NCI-H1048 (cell line): ENCODE results near the gene RSPH1.

Experiments used
- DNase-seq: peaks from one replicate; lab custom pipeline; 2025; lab: John Stamatoyannopoulos, UW

Gene RSPH1

DNA sequence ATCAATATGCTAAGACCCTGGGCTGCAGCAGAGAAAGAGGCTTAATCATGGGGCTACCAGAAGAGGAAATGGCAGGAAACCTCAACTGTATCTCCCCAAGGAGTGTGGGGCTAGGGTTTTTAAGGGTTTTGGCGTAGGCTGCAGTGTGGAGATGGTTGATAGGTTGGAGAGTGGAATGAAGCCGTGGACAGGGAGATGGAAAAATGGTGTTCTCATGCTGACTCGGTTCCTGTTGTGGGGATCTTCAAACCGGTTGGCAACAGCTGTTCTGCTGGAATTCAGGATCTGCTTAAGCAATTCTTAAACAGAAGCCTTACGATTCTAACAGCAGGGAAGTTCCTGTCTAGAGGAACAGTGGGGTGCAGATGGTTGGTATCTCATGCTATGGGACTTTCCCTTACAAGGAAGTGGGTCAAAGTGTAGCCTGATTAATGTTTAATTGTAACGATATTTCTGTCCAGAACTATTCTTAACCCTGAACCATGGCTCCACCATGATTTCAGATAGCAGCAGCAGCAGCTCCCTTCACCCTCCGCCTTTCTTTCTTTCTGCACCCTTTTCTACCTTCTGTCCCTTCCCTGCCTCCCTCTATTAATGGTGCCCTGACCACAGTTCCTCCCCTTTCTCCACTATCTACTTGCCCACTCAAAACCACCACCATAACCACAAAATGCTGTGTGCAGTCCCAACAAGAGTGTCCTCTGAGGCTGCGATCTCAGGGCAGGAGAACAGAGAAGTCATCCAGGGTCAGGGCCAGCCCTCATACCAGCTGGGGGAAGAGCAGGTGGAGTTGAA lies 30.8 kb downstream of the RSPH1 start:
- DNase-seq, result no peak

DNA sequence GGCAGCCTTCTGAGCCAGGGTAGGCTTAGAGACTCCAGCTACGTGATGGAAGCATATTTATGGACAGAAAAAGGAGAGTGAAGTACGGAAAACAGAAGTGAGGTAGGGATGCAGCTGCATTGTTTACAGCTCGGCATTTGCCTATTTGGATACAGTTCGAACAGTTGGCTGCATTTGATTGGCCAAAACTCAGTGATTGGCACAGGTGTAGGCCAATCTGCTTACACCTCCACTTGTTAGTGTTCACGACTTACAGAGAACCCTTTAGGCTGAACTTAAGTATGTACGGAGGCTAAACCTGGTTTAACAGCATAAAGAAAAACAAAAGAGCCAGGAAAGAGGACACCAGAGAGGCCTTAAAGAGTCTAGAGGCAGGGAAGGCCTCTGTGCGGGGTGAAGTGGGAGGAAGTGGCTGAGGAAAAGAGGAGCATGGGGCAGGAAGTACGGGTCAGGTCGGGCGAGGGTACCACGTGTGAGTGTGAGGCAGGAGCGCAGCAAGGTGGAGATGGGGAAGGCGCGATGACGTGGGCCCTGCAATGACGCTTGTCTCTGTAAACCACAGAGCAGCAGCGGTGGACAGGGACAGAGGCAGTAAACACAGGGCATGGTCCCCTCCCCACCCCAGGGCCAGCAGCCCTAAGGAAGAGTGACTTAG lies 32.0 kb downstream of the RSPH1 start:
- peak; percentile 16 for DNase-seq

DNA sequence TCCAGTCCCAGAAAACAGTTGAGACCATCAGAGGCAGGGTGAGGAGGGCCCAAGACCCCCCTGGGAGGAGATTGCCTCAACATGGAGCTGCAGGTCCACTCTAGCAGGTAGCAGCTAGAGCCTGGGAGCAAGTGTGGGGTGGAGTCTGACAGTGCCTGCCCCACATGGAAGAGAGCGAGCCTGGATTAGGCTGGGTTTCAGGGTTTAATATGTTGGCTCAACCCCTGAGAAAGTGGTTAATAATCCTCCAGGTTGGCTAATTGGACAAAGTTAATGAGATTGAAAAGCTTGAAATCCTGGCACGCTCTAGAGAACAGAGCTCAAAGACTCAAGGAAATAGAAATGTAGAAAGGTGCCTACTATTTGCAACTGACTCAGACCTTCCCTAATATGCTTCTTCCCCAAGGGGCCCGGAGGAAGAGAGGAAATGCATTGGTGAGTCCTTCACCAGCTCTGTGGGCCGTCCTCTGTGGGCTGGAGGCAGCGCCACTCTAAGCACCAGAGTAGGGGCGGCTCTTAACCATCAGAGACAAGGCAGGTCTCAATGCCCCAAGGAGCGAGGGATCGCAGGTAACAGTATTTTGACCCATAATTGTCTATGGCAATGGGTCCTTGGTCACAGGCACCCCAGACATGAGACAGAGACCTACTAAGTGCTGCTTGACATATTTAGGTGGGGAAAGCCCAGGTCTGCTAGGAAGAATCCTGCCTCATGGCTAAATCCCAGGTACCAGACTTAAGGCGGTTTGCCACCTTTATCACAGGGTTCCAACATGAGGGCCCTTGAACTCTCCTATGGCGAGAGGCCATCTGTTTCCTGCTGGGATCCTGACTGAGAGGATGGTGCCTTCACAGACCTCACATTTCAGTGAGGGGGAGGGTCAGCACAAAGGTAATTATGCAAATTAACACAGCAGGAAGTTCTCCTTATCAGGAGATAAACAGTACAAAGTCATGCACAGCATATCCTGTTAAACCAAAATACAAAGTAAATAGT lies 33.8 kb downstream of the RSPH1 start:
- no peak for DNase-seq

DNA sequence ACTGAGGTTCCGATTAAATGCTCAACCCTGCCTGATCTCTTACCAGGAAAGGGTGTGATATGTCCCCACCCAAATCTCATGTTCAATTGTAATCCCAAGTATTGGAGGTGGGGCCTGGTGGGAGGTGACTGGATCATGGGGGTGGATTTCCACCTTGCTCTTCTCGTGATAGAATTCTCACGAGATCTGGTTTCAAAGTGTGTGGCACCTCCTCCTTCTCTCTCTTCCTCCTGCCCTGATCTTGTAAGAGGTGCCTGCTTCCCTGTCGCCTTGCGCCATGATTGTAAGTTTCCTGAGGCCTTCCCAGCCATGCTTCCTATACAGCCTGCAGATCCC lies 34.9 kb downstream of the RSPH1 start:
- no peak for DNase-seq

DNA sequence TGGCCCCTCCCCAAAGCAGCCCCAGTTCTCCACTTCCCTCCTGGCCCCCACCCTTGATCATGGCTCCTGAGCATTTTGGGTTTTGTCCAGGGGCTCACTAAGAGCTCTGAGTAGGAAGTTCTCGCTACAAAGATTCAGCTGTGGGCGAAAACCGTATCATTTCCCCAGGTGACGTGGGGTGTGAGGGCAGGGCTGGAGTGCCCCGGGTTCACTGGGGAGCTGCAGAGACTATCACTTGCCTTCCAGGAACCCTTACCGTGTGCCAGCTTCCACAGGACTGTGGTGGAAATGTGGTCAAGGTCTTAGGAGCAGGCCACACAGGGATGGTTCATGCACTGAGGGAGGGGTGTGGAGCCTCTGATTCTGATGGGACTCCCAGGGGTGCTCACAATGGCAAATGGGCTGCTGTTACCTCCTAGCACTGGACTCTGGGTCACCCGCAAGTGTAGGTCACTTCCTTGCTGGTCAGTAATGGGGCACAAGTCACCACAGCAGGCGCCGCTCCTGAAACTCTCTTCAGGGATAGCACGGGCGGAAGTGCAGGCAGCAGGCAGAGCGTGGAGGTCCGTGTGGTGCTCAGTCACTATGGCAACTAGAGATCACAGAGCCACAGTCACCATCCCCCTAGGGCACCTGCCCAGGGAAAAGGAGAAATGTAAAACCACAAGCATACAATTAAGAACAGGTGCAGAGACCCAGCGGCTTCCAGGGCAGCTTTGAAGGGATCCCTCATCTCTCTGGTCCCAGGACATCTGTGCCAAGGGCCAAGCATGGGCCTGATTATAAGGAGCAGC lies 35.4 kb downstream of the RSPH1 start:
- DNase-seq, result no peak

DNA sequence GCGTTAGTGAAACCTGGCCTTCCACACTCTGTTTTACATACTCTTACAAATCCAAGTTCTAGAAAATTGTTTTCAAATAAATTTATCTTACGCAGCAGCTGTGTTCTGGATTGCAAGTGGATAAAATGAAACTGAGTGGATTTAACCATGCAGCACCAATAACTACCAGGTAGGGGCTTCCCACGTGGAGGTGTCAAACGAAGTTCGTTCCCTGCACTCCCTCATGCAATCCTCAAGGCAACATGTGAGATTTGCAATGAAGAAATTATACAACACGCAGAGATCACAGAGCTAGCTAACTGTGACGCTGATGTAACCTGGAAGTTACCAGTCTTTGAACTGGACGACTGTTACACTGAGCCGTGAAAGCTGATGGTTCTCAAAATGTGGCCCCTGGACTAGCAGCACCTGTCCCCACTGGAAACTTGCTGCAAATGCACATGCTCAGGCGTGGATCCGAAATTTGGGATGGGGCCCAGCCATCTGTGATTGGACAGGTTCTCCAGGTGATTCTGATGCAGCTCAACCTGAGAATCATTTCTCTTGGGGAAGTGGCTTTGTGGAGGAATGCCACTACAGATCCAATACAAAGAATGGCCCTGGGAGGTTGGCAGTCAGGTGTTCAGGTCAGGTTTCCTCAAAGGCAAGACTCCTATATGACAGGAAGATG lies 36.3 kb downstream of the RSPH1 start:
- DNase-seq, result no peak

DNA sequence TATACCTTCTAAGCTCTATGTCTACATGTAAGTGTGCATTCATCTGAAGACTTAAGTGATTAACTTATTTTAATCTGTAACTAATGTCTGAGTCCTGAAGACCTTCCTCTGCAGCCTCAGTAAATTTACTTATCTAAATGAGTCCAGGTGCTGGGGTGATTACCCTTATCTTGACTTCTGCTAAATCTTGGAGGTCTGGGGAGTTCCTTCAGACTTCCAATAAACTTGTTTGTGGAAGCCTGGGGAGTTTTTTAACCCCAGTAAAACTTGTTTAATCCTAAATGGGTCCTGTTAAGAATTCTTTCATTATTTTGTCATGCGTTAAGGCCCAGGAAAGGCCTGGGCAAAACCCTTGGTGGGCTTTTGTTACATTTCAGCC lies 37.0 kb downstream of the RSPH1 start:
- DNase-seq, result no peak

DNA sequence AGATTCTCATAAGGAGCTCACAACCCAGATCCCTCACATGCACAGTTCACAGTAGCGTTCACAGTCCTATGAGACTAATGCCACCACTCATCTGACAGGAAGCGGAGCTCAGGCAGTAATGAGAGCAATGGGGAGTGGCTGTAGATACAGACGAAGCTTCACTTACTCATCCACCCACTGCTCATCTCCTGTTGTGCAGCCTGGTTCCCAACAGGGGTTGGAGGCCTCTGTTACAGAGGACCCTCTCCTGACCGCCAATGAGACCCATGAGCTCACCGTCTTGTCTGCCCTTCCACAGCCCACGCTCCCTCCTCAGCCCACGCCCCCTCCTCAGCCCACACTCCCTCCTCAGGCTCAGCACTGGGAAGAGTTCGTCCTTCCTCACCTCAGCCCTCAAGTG lies 39.6 kb downstream of the RSPH1 start:
- no peak for DNase-seq

DNA sequence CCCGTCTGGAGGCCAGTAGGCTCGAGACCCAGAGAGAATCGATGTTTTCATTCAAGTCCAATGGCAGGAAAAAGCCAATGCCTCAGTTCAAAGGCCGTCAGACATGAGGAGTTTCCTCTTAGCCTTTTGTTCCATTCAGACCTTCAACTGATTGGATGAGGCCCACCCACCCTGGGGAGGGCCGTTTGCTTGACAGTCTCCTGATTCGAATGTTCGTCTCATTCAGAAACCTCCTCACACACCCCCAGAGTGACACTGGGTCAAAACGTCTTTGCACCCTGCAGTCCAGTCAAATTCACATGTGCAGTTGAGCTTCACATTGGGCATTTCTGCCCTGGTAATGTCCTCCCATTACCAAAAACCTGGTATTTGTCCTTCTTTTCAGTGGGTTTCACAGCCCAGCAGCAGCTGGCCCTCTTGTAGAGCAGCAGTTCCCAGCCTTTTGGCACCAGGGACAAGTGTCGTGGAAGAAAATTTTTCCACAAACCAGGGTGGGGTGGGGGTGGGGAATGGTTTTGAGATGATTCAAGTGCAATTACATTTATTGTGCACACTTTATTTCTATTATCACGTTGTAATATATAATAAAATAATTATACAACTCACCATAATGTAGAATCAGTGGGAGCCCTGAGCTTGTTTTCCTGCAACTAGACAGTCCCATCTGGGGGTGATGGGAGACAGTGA lies 40.1 kb downstream of the RSPH1 start:
- no peak for DNase-seq

DNA sequence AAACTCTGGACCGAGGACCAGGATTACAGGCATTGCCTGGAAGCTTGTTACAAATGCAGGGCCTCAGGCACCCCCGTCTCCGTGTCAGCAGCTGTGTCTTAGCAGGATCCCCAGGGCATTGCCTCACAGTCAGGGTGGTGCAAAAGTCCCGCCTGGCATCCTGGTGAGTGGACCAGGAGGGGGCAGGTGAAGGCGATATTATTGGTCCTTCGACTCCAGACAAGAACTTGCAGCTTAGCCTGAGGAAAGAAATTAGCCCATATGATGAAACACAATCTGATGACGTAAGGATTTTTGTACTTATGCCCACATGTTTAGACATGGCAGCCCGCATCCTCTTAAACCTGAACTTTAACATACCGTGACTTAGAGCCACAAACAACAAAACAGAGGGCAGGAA lies 40.8 kb downstream of the RSPH1 start:
- no peak for DNase-seq

DNA sequence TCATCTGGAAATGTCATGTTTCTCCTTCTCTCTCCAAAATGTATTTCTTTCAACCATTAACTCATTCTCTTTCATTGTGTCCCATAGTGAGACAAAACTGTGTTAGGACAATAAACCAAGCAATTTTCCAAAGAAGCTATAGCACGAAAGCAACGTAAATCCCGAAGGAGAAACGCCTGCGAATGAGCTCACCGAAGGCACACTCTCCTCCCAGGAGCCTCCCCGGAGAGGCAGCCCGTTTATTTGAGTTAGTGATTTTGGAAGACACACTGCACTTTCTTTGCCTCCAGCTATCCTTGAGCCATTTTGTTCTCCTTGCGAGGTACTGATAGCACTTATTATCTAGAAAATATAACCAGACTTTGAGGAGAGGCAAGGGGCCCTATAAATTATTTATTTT lies 41.2 kb downstream of the RSPH1 start:
- no peak for DNase-seq

DNA sequence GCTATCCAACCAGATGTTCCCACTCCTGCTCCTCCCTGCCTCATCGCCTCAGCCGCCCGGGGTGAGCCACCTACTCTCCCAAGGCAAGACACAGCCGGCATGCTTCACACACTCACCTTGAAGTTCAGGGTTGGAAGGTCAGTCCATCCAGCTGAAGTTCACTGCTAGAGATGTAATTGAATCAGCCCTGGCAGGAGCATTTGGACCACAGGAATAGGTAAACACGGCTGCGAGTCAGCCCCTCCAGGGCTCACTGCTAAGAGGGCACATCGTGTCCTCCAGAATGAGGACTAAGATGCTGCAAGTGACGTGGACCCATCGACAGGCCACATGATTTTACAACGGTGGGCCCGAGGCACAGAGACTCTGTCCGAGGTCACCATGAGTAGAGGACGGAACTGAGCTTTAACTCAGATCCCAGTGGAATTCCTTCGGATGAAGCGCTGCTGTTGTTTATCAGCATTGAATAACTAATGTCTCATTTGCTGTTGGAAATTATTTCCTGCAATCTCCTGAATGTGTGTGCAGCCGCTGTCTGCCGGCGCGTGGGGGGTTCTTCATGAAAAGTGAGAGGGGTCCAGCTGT lies 41.9 kb downstream of the RSPH1 start:
- no peak for DNase-seq

DNA sequence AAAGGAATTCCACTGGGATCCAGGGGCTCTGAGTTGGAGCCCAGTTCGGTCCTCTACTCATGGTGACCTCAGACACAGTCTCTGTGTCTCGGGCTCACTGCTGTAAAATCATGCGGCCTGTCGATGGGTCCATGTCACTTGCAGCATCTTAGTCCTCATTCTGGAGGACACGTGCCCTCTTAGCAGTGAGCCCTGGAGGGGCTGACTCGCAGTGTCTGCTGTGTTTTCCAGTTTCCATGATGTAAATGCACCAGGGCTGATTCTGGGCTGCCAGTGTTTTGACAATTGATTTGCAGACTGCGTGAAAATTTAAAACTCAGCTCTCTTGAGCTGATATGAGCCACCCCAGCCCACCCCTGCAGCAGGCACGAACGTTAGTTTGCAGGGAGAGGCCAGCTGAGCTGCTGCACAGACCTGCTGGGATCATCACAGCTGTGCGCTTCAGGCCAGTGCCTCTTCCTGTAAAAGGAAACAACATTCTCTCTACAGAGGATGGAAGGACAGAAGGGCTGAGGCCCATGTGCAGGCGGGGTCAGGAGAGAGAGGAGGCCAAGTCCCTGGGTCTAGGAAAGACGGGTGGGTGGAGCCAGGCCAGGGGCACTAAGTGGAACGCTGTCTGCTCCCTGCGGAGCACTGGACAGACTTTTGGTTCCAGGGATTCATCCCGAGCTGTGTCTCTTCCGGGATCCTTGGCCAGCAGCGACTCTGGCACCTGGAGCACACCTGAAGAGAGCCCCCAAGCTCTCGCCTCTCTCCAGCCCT lies 42.6 kb downstream of the RSPH1 start:
- no peak for DNase-seq

DNA sequence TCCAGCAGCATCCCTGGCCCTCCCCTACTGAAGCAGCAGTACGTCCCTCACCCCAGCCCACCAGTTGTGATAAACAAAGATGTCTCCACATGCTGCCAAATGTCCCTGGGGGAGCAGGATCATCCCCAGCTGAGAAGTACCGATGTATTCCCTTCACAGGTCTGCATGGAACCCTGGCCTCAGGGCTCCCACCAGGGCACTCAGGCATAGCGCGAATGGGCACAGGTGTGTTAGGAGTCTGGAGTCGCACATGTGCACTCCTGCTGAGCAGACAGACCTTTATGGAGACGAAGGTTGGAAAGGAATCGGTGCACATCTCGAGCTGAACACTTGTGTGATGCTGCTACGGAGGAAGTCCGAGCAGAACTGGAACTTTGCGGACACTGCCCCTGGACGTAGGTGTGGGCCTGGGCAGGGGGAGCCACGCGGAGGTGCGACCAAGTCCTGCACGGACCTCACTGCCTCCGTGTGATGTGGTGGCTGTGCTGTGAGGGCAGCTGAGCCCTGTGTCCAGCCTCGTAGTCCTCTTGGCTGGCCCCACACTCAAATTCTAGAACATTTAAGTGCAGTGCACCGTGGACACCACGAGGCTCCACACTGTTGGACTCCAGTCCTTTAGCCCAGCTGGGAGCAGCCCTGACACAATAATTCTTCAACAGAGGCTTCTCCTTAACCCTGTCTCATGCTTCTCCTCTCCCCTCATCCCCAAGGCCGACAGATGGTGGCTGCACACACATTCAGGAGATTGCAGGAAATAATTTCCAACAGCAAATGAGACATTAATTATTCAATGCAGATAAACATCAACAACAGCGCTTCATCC lies 43.4 kb downstream of the RSPH1 start:
- no peak for DNase-seq

DNA sequence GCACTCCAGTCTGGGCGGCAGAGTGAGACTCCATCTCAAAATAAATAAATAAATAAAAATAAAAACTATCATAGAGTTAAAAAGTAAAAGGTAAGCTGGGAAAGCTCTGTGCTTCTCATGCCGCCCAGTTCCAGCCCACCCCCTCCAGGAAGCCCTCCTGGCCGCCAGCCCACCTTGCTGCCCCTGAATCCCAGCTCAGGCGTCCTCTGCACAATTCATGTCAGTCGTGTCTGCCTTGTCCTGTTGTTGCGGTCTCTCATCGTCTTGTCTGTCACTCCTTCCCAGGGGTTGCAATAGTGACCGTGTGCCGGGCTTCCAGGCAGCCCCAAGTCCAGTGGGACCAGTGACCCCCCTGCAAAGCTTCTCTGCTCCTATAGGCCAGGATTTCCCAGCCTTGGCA lies 44.1 kb downstream of the RSPH1 start:
- no peak for DNase-seq

DNA sequence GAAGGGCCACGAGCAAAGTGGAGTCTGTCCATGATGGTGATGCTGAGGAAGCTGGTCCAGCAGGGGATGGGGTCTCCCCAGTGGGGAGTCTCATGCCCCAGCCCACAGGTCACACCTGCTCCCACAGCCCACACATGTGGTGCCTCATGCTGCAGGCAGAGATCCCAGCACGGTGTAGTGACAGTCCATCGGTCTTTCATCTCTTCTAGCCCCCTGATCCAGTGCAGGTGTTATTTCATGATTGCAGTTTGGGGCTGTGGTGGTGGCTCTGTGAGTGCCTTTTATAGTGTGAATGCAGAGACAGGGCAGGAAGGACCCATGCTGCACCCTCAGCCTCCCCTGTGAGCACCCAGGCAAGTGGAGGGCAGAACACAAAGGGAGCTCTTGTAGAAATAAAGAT lies 47.3 kb downstream of the RSPH1 start:
- DNase-seq, result no peak

DNA sequence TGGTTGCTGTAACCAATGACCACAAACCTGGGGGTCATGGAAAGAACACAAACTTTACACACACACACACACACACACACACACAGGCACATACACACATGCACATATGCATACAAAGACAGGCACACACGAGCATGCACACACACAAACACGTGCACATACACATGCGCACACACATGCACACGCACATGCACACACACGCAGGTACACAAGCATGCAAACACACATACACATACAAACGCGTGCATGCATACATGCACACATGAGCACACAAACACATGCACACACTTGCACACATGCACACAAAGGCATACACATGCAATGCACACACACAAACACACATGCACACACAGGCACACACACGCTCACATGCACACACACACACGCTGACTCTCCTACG lies 48.3 kb downstream of the RSPH1 start:
- no peak for DNase-seq

DNA sequence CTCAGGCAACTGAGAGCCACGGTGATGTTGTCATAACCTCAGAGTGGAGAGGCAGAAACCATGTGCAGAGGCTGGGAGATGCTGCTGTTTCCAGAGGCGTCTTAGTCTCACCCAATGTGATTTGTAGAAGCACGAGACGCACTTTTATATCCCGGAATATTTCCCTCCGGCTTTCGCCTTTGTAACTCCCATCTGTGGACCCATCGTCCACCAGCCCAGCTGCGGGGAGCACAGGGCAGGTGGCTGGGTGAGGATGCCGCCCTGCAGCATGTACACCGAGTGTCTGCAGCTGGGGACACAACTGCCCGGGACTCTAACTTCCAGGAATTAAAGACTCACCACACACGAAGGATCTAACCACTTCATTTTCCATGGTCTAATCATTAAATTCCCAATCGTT lies 48.8 kb downstream of the RSPH1 start:
- no peak for DNase-seq

DNA sequence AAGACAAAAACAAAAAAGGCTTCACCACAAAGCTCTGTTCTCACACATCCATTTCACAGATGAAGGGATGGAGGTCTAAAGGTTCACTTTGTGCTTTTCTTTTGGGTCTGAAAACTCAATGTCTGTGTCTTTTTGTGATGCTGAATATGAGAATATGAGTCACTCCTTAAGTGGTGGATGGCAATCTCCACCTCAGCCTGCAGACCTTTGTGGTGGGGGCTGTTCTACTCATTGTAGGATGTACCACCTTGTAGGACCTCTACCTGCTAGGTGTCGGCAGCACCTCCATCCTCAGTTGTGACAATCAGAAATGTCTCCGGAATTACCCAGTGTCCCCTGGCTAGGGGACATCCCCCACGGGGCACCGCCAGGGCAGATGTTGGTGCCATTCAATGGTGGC lies 49.5 kb downstream of the RSPH1 start:
- DNase-seq, result no peak
